DOHH2 (cell line): Measurements from ENCODE around the gene SRGAP3.

Experiments
- CTCF ChIP-seq: fragments of 200-600 bp; sonication (generic); IDR thresholded peaks from one replicate; pipeline ENCODE4 v1.5.1; 2014; ENCODE audit warnings: antibody characterized with exemption, mild to moderate bottlenecking, low read depth, low read length; ENCODE audit not compliant: poor library complexity, severe bottlenecking
- EZH2phosphoT487 ChIP-seq: fragments of 200-600 bp; sonication (generic); IDR thresholded peaks from 2 replicates; pipeline ENCODE4 v1.6.1; 2017; ENCODE audit warnings: borderline replicate concordance, mild to moderate bottlenecking, antibody characterized with exemption, low read length, moderate library complexity, mixed read lengths

GRCh38 chr3:9129365-9129764, 120.1 kb downstream of the SRGAP3 start:
- TF ChIP-seq CTCF (no peak), EZH2phosphoT487 (no peak)
